ENCODE data around the gene BCL2L1.

The BCL2L1 gene

GRCh38 chr20:31738729-31739549 is 16.3 kb upstream of the BCL2L1 start, which contains the start of gene TPX2:
TSS of gene TPX2 (plus strand) at chr20:31739290. CDS start at chr20:31757477, 18,187 bp downstream.
- TF ChIP-seq POLR2A (IDR thresholded peaks at IDR 0.05; ENCODE audit: low read depth, low read length) (peak; percentile 67; the same call in 1 of the 2 replicates), PAX5 (IDR thresholded peaks at IDR 0.05; ENCODE audit: insufficient read depth, low read length, severe bottlenecking) (no peak), POU2F2 (IDR thresholded peaks at IDR 0.05; ENCODE audit: low read depth, low read length) (no peak), POLR2AphosphoS5 (IDR thresholded peaks at IDR 0.05; ENCODE audit: low read depth, low read length) (peak; percentile 55), SPI1 (IDR thresholded peaks at IDR 0.05; ENCODE audit: low read depth, low read length) (peak; percentile 48; the same call in 1 of the 2 replicates), TAF1 (IDR thresholded peaks at IDR 0.05; ENCODE audit: low read depth, low read length) (no peak; the same call in none of the 2 replicates)
- peak; percentile 80 for FAIRE-seq
- DNase-seq (ENCODE audit: insufficient read length, low spot score), result peak; percentile 90

- FAIRE-seq, result no peak
- DNase-seq (ENCODE audit: insufficient read length, low spot score), result no peak
- TF ChIP-seq POU2F2 (IDR thresholded peaks at IDR 0.05; ENCODE audit: low read depth, low read length) (no peak), SPI1 (IDR thresholded peaks at IDR 0.05; ENCODE audit: low read depth, low read length) (no peak), PAX5 (IDR thresholded peaks at IDR 0.05; ENCODE audit: insufficient read depth, low read length, severe bottlenecking) (no peak), POLR2A (IDR thresholded peaks at IDR 0.05; ENCODE audit: low read depth, low read length) (no peak), POLR2AphosphoS5 (IDR thresholded peaks at IDR 0.05; ENCODE audit: low read depth, low read length) (no peak), TAF1 (IDR thresholded peaks at IDR 0.05; ENCODE audit: low read depth, low read length) (no peak)
These were observed 8.7 kb upstream of the BCL2L1 start for GRCh38 chr20:31731321-31731717.

- DNase-seq (ENCODE audit: insufficient read length, low spot score), result peak; percentile 98
- TF ChIP-seq PAX5 (IDR thresholded peaks at IDR 0.05; ENCODE audit: insufficient read depth, low read length, severe bottlenecking), result no peak
- peak; percentile 59; the same call in 1 of the 2 replicates for TF ChIP-seq TAF1 (IDR thresholded peaks at IDR 0.05; ENCODE audit: low read depth, low read length)
- TF ChIP-seq POLR2A (IDR thresholded peaks at IDR 0.05; ENCODE audit: low read depth, low read length), result peak; percentile 64
- TF ChIP-seq POLR2AphosphoS5 (IDR thresholded peaks at IDR 0.05; ENCODE audit: low read depth, low read length), result no peak
- peak; percentile 75; the same call in 1 of the 2 replicates for TF ChIP-seq POU2F2 (IDR thresholded peaks at IDR 0.05; ENCODE audit: low read depth, low read length)
- TF ChIP-seq SPI1 (IDR thresholded peaks at IDR 0.05; ENCODE audit: low read depth, low read length), result peak; percentile 43; the same call in 1 of the 2 replicates
- FAIRE-seq, result peak; percentile 85
These were observed 831 bp upstream of the BCL2L1 start for GRCh38 chr20:31723319-31724078.

GRCh38 chr20:31723069-31723318 is 326 bp upstream of the BCL2L1 start:
- TF ChIP-seq POLR2AphosphoS5 (IDR thresholded peaks at IDR 0.05; ENCODE audit: low read depth, low read length) (no peak), TAF1 (IDR thresholded peaks at IDR 0.05; ENCODE audit: low read depth, low read length) (no peak), POU2F2 (IDR thresholded peaks at IDR 0.05; ENCODE audit: low read depth, low read length) (no peak), PAX5 (IDR thresholded peaks at IDR 0.05; ENCODE audit: insufficient read depth, low read length, severe bottlenecking) (no peak), SPI1 (IDR thresholded peaks at IDR 0.05; ENCODE audit: low read depth, low read length) (no peak), POLR2A (IDR thresholded peaks at IDR 0.05; ENCODE audit: low read depth, low read length) (no peak)
- FAIRE-seq (no peak), DNase-seq (ENCODE audit: insufficient read length, low spot score) (no peak)

DNA sequence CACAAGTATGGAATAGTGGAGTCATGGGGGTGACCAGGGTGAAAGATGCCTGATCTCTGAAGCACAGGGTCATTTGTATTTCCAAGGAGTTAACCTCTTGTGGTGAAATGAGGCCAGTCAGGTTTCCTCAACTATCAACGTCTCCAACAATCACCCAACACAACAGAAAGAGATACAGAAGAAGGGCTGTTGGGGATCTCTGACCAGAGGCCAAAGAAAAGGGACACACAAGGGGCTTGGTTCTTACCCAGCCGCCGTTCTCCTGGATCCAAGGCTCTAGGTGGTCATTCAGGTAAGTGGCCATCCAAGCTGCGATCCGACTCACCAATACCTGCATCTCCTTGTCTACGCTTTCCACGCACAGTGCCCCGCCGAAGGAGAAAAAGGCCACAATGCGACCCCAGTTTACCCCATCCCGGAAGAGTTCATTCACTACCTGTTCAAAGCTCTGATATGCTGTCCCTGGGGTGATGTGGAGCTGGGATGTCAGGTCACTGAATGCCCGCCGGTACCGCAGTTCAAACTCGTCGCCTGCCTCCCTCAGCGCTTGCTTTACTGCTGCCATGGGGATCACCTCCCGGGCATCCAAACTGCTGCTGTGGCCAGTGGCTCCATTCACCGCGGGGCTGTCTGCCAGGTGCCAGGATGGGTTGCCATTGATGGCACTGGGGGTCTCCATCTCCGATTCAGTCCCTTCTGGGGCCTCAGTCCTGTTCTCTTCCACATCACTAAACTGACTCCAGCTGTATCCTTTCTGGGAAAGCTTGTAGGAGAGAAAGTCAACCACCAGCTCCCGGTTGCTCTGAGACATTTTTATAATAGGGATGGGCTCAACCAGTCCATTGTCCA is 1.0 kb downstream of the BCL2L1 start:
- FAIRE-seq, result no peak
- DNase-seq (ENCODE audit: insufficient read length, low spot score), result no peak
- TF ChIP-seq SPI1 (IDR thresholded peaks at IDR 0.05; ENCODE audit: low read depth, low read length), result no peak

GRCh38 chr20:31720486-31721407 is 1.9 kb downstream of the BCL2L1 start:
- no peak for DNase-seq (ENCODE audit: insufficient read length, low spot score)
- TF ChIP-seq POLR2AphosphoS5 (IDR thresholded peaks at IDR 0.05; ENCODE audit: low read depth, low read length) (no peak), SPI1 (IDR thresholded peaks at IDR 0.05; ENCODE audit: low read depth, low read length) (no peak), POU2F2 (IDR thresholded peaks at IDR 0.05; ENCODE audit: low read depth, low read length) (no peak), POLR2A (IDR thresholded peaks at IDR 0.05; ENCODE audit: low read depth, low read length) (no peak), TAF1 (IDR thresholded peaks at IDR 0.05; ENCODE audit: low read depth, low read length) (no peak), PAX5 (IDR thresholded peaks at IDR 0.05; ENCODE audit: insufficient read depth, low read length, severe bottlenecking) (no peak)
- no peak for FAIRE-seq

GRCh38 chr20:31719644-31720485 is 2.8 kb downstream of the BCL2L1 start:
- no peak for DNase-seq (ENCODE audit: insufficient read length, low spot score)

More at GRCh38 chr20:31719644-31720485, 2.8 kb downstream of the BCL2L1 start:
- TF ChIP-seq POLR2AphosphoS5 (IDR thresholded peaks at IDR 0.05; ENCODE audit: low read depth, low read length), result no peak
- no peak for FAIRE-seq

Data from GM12891 (cell line).